Mesothelial cell of epicardium (in vitro differentiated cells): ENCODE data around the gene ELAVL3. TPM values are rescaled to one million over a fixed set of nuclear protein-coding genes. Genes with fewer than 3 reads are reported as not detected.
"Not testable (repeated sequence)": the region's sequence is repeated elsewhere in the genome, so short reads cannot be mapped to it uniquely, and the experiment has no call there.

Experiments used
- DNase-seq, 2 experiments: peaks; one replicate each; pipeline ENCODE4 v3.0.0; 2021; ENCODE audit warnings: low spot score in 2 of 2; ENCODE audit not compliant: unreplicated experiment in 2 of 2
- H3K27ac Mint-ChIP-seq: 2 replicates; pipeline ENCODE4 v1.8.0; 2021; ENCODE audit warnings: mixed read lengths
- H3K27me3 Mint-ChIP-seq: 2 replicates; pipeline ENCODE4 v1.8.0; 2021; ENCODE audit warnings: low read depth, mixed read lengths
- H3K36me3 Mint-ChIP-seq: 2 replicates; pipeline ENCODE4 v1.8.0; 2021; ENCODE audit warnings: mixed read lengths
- H3K4me1 Mint-ChIP-seq: 2 replicates; pipeline ENCODE4 v1.8.0; 2021; ENCODE audit warnings: mixed read lengths
- H3K4me3 Mint-ChIP-seq: 2 replicates; pipeline ENCODE4 v1.8.0; 2021; ENCODE audit warnings: mild to moderate bottlenecking, moderate library complexity, mixed read lengths
- H3K9me3 Mint-ChIP-seq: 2 replicates; pipeline ENCODE4 v1.8.0; 2021; ENCODE audit warnings: mixed read lengths
- total RNA-seq: library from RNA; stranded (reverse); gene quantifications from 3 replicates; pipeline ENCODE4 v1.2.1, GENCODE V29; 2021
- TF ChIP-seq, protein P1 (sequence below): fragments of 200-600 bp; sonication (generic); IDR thresholded peaks from one replicate; pipeline ENCODE4 v1.5.0; 2021; ENCODE audit warnings: antibody characterized with exemption; ENCODE audit not compliant: unreplicated experiment

ELAVL3 gene
- total RNA-seq, 1 donor from 2014 or later: 0.07 TPM

DNA sequence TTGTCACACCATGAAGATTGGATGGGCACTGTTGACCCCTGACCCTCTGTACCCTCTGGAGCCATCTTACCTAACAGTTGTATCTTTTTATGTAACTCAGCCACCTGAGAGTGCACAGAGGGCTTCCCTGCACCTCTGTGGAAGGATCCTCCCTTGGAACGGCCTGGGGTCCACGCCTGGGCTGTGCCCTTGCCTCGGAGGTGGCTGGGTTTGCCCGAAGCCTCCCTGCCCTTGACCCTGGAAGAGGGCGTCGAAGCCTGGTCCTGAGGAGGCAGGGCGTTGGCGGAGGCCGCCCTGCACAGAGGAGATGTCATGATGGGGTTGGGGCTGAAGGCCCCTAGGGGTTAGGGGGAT is 46.2 kb downstream of the ELAVL3 start:
- peak overlapping the region; percentile 99 for H3K27ac Mint-ChIP-seq
- no peaks in the 10 kb centered on the region for H3K9me3 Mint-ChIP-seq
- peaks cover 8% of the 10 kb centered on the region for H3K36me3 Mint-ChIP-seq
- TF ChIP-seq, protein P1, sequence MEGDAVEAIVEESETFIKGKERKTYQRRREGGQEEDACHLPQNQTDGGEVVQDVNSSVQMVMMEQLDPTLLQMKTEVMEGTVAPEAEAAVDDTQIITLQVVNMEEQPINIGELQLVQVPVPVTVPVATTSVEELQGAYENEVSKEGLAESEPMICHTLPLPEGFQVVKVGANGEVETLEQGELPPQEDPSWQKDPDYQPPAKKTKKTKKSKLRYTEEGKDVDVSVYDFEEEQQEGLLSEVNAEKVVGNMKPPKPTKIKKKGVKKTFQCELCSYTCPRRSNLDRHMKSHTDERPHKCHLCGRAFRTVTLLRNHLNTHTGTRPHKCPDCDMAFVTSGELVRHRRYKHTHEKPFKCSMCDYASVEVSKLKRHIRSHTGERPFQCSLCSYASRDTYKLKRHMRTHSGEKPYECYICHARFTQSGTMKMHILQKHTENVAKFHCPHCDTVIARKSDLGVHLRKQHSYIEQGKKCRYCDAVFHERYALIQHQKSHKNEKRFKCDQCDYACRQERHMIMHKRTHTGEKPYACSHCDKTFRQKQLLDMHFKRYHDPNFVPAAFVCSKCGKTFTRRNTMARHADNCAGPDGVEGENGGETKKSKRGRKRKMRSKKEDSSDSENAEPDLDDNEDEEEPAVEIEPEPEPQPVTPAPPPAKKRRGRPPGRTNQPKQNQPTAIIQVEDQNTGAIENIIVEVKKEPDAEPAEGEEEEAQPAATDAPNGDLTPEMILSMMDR: no peak
- H3K27me3 Mint-ChIP-seq: no peaks in the 10 kb centered on the region
- peak overlapping the region; percentile 95 for H3K4me3 Mint-ChIP-seq
- DNase-seq: no peak
- H3K4me1 Mint-ChIP-seq: peaks cover 22% of the 10 kb centered on the region

DNA sequence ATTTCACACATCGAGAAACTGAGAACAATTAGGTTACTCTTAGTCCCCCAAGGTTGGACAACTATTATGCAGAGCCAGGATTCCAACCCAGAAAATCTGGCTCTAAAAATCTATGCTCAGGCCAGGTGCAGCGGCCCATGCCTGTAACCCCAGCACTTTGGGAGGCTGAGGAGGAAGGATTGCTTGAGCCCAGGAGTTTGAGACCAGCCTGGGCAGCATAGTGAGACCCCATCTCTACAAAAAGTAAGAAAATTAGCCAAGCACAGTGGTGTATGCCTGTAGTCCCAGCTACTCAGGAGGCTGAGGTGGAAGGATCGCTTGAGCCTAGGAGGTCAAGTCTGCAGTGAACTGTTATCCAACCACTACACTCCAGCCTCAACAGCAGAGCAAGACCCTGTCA is 47.3 kb downstream of the ELAVL3 start:
- not testable (repeated sequence) for H3K4me3 Mint-ChIP-seq, H3K27ac Mint-ChIP-seq, H3K36me3 Mint-ChIP-seq, DNase-seq, H3K9me3 Mint-ChIP-seq, H3K27me3 Mint-ChIP-seq
- peaks cover 22% of the 10 kb centered on the region for H3K4me1 Mint-ChIP-seq

DNA sequence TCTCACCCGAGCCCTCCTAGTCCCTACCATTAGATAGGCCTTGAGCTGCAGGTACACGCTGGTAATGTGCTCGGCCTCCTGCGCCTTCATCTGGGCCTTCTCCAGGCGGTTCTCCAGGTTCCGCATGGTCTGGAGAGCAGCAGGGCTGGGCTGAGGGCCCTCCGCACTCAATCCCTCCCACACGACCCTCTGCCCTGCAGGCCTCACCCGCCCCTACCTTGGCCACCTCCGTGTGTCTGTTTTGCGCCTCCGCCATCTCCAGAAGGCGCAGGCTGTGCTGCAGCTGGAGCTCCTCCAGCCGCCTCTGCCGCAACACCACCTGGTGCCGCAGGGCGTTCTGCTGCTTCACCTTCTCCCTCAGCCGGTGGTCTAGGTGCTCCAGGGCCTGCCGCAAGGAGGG is 54.2 kb downstream of the ELAVL3 start:
- Mint-ChIP-seq H3K9me3 (no peaks in the 10 kb centered on the region), H3K4me3 (no peak overlapping the region), H3K27ac (no peak overlapping the region), H3K27me3 (peaks cover 22% of the 10 kb centered on the region), H3K36me3 (no peaks in the 10 kb centered on the region), H3K4me1 (peaks cover 5% of the 10 kb centered on the region)
- TF ChIP-seq, protein P1: no peak
- DNase-seq: no peak

DNA sequence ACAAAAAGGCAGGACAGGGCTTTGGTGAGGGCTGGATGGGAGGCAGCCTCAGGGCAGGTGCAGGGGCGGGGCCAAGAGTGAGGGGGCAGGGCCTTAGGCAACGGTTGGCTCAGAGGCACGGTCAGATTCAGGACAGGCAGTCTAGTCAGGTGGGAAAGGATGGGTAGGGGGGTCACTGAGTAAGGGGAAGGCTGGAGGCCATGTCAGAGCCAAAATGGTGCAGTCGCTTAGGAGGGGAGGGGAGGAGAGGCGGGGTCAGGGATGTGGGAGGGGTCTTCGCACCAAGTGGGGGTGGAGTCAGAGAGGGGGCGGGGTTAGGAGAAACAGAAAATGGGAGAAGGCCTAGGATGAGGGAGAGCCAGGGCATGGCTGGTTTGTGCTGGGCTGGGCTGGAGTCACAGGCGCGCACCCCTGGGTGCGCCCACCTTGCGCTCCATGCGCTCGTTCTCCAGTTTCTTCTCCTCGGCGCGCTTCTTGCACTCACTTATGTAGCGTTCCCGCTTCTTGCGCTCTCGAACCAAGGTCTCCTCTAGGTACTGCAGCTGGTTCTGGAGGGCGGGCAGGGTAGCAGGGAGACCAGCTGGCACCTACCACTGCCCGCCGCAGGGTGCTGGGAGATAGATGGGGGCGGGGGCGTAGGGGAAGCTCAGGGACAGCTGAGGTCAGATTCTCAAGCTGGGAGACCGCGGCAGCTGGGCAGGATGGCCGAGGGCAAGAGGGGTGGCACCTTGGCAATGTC is 55.0 kb downstream of the ELAVL3 start:
- Mint-ChIP-seq H3K36me3 (no peaks in the 10 kb centered on the region), H3K4me3 (no peak overlapping the region), H3K27ac (no peak overlapping the region), H3K27me3 (peaks cover 29% of the 10 kb centered on the region), H3K4me1 (peaks cover 12% of the 10 kb centered on the region), H3K9me3 (no peaks in the 10 kb centered on the region)
- no peak for DNase-seq
- TF ChIP-seq, protein P1: no peak

DNA sequence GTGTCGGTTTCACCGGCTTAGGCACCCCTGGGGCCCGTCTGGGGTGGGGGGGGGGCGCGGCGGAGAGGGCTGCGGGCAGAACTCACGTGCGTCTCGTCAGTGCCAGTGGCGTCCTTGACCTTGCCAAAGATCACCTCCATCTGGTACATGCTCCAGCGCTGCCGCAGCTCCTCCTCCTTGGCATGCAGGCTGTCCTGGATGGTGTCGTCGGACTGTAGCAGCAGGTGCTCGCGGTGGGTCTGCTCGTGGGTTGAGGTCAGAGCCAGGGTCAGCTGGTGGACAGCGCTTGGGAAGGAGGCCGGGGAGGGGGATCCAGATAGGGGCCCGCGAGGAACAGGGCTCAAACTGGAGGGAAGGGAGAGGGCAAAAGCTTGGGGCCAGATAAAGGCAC is 57.1 kb downstream of the ELAVL3 start:
- TF ChIP-seq, protein P1: no peak
- Mint-ChIP-seq H3K36me3 (no peaks in the 10 kb centered on the region), H3K27ac (no peak overlapping the region), H3K27me3 (peaks cover 42% of the 10 kb centered on the region), H3K4me3 (no peak overlapping the region), H3K4me1 (peaks cover 21% of the 10 kb centered on the region), H3K9me3 (no peaks in the 10 kb centered on the region)
- no peak for DNase-seq

DNA sequence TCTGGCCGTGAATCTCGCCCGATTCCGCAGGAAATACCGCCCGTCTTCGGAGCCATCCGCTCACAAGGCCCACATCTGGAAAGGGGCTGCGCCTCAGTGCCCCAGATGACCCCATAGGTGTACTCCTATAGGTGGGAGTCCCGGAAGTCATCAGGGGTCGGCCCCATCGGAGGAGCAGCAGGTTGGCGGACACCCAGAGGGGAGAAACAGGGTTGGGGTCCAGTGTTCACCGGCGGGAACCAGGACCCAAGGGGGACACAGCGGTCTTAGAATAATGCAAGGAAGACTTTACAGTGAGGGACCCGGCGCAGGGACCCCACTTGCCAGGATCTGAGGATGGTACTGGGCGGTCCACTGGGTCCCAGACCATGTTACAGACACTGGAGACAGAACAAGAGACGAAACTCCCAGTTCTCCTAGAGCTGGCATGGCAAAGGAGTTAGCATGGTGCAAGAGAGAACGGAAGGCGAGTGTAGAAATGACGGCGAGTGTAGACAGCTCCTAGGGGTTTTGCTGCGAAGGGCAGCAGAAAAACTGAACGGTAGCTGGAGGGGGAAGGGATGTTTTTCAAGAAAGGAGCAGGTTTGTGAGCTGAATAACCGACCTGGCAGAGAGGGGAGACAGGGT is 57.6 kb downstream of the ELAVL3 start:
- Mint-ChIP-seq H3K4me3 (no peak overlapping the region), H3K27ac (no peak overlapping the region), H3K4me1 (peaks cover 25% of the 10 kb centered on the region), H3K27me3 (peaks cover 47% of the 10 kb centered on the region), H3K36me3 (no peaks in the 10 kb centered on the region), H3K9me3 (no peaks in the 10 kb centered on the region)
- DNase-seq: no peak
- TF ChIP-seq, protein P1: no peak
